ENCODE results near the gene RBM14.

DNA sequence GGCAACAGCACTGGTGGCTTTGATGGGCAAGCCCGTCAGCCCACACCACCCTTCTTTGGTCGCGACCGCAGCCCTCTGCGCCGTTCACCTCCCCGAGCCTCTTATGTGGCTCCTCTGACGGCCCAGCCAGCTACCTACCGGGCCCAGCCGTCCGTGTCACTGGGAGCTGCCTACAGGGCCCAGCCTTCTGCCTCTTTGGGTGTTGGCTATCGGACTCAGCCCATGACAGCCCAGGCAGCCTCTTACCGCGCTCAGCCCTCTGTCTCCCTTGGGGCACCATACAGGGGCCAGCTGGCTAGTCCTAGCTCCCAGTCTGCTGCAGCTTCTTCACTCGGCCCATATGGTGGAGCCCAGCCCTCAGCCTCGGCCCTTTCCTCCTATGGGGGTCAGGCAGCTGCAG lies 8.0 kb downstream of the RBM14 start:
- peak; percentile 15 for TF ChIP-seq POLR2A (IDR thresholded peaks at IDR 0.05; ENCODE audit: low read depth, low read length)
- TF ChIP-seq, protein P1, sequence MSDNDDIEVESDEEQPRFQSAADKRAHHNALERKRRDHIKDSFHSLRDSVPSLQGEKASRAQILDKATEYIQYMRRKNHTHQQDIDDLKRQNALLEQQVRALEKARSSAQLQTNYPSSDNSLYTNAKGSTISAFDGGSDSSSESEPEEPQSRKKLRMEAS (IDR thresholded peaks at IDR 0.05; ENCODE audit: insufficient read depth, insufficient read length): no peak
- TF ChIP-seq POLR2AphosphoS5 (IDR thresholded peaks at IDR 0.05; ENCODE audit: insufficient read depth, low read depth, low read length): no peak
- TF ChIP-seq, protein P2, sequence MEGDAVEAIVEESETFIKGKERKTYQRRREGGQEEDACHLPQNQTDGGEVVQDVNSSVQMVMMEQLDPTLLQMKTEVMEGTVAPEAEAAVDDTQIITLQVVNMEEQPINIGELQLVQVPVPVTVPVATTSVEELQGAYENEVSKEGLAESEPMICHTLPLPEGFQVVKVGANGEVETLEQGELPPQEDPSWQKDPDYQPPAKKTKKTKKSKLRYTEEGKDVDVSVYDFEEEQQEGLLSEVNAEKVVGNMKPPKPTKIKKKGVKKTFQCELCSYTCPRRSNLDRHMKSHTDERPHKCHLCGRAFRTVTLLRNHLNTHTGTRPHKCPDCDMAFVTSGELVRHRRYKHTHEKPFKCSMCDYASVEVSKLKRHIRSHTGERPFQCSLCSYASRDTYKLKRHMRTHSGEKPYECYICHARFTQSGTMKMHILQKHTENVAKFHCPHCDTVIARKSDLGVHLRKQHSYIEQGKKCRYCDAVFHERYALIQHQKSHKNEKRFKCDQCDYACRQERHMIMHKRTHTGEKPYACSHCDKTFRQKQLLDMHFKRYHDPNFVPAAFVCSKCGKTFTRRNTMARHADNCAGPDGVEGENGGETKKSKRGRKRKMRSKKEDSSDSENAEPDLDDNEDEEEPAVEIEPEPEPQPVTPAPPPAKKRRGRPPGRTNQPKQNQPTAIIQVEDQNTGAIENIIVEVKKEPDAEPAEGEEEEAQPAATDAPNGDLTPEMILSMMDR (IDR thresholded peaks at IDR 0.05; ENCODE audit: extremely low read depth in 1 of 2, insufficient read depth in 1 of 2, low read depth in 1 of 2, low read length in 2 of 2): no peak
- no peak for TF ChIP-seq MYC (IDR thresholded peaks at IDR 0.05; ENCODE audit: low read depth, low read length)
- TF ChIP-seq EZH2 (IDR thresholded peaks at IDR 0.05; ENCODE audit: borderline replicate concordance, low read depth, low read length, severe bottlenecking): no peak
